ENCODE results near the gene CREBBP.

GRCh38 chr16:3800019-3800418, 80.5 kb downstream of the CREBBP start:
- TF ChIP-seq CTCF (IDR thresholded peaks at IDR 0.05) (no peak), POLR2AphosphoS5 (IDR thresholded peaks at IDR 0.05) (no peak)
